Measurements from ENCODE around the gene SORCS2. TPM values are rescaled to one million over a fixed set of nuclear protein-coding genes. Genes with fewer than 3 reads are reported as not detected.

The SORCS2 gene
- total and polyA plus RNA-seq, 2 donors: 2.2 to 2.7 TPM

DNA sequence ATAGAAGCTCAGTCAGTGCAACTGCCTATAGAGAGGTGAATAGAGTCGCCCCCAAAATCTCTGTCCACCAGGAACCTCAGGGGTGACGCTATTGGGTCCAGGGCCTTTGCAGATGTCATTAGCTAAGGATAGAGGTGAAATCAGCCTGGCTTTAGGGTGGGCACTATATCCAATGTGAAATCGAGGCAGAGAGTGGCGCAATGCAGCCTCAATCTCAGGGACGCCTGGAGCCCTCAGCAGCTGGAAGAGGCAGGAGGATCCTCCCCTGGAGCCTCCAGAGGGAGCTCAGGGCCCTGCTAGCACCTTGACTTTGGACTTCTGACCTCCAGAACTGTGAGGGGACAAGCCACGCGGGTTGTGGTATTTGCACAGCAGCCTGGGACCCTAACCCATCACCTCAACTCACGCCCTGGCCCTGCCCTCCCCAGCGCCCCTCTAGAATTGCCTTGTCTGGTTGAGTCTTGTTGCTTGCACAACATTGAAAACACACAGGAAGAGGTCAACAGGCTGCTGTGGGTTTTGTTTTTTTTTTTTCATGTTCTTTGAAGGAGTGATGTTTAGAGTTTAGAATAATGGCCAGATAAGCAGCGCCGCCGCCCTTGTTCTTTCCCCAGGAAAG is 331.8 kb downstream of the SORCS2 start:
- DNase-seq (ENCODE audit: low read depth in 6 of 9, low spot score in 9 of 9): no peak

DNA sequence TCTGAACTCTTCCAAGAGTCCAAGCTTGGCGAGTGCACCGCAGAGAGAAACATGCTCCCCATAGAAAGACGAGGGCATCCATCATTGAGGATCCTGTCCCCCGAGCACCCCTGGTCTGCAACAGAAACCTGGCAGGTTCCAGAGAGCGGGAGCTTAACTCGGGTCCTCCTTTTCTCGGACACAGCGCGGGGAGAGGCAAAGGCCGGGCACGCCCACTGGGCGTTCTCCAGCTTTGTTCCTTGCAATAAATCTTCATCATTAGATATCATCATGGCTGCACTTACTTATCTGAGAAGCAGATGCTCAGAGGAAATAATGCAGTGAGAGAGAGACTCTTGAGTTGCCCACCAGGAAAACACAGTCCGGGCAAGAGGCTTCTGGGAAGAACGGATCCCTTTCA is 332.5 kb downstream of the SORCS2 start:
- Histone ChIP-seq H3K4me1 (ENCODE audit: control insufficient read depth in 2 of 2, insufficient read depth in 2 of 2, low read length in 2 of 2) (no peaks in the 10 kb centered on the region), H3K27me3 (ENCODE audit: control insufficient read depth in 2 of 2, insufficient read depth in 1 of 2, low read length in 1 of 2) (peaks cover 0 to 17% of the 10 kb centered on the region in 2 donors), H3K27ac (ENCODE audit: low read depth in 1 of 2, low read length in 1 of 2) (no peak overlapping the region), H3K4me3 (ENCODE audit: low read length in 2 of 2) (no peak overlapping the region), H3K36me3 (ENCODE audit: control insufficient read depth in 2 of 2, insufficient read depth in 2 of 2, low read length in 1 of 2) (no peaks in the 10 kb centered on the region), H3K9me3 (ENCODE audit: control insufficient read depth in 2 of 2, insufficient read depth in 1 of 2, low read length in 1 of 2) (no peaks in the 10 kb centered on the region)
- DNase-seq (ENCODE audit: low read depth in 6 of 9, low spot score in 9 of 9): no peak
- 69% methylated on average over 14 of the region's 14 CpGs for WGBS

More for the DNA sequence above, 331.8 kb downstream of the SORCS2 start:
- Histone ChIP-seq H3K27me3 (ENCODE audit: control insufficient read depth in 2 of 2, insufficient read depth in 1 of 2, low read length in 1 of 2) (peaks cover 0 to 17% of the 10 kb centered on the region in 2 donors), H3K36me3 (ENCODE audit: control insufficient read depth in 2 of 2, insufficient read depth in 2 of 2, low read length in 1 of 2) (no peaks in the 10 kb centered on the region), H3K9me3 (ENCODE audit: control insufficient read depth in 2 of 2, insufficient read depth in 1 of 2, low read length in 1 of 2) (no peaks in the 10 kb centered on the region), H3K4me3 (ENCODE audit: low read length in 2 of 2) (no peak overlapping the region), H3K4me1 (ENCODE audit: control insufficient read depth in 2 of 2, insufficient read depth in 2 of 2, low read length in 2 of 2) (no peaks in the 10 kb centered on the region), H3K27ac (ENCODE audit: low read depth in 1 of 2, low read length in 1 of 2) (no peak overlapping the region)
- WGBS: 49% methylated on average over 12 of the region's 12 CpGs

DNA sequence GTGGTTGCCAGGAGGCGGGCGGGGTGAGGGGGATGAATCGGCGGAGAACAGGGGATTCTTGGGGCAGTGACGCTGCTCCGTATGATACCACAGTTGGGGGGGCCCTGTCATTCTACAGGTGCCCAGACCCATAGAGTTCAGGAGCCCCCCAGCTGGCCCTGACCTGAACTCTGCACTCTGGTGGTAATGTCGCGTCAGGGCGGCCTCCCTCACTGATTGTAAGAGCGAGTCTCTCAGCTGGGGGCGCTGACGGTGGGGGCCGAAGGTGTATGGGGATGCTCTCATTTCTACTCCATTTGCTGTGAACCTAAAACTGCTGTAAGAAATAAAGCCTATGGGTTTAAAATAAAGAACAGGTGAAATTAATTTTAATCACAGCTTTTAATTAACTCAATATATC is 334.2 kb downstream of the SORCS2 start:
- Histone ChIP-seq H3K27me3 (ENCODE audit: control insufficient read depth in 2 of 2, insufficient read depth in 1 of 2, low read length in 1 of 2) (peaks cover 0 to 15% of the 10 kb centered on the region in 2 donors), H3K36me3 (ENCODE audit: control insufficient read depth in 2 of 2, insufficient read depth in 2 of 2, low read length in 1 of 2) (no peaks in the 10 kb centered on the region), H3K4me3 (ENCODE audit: low read length in 2 of 2) (no peak overlapping the region), H3K9me3 (ENCODE audit: control insufficient read depth in 2 of 2, insufficient read depth in 1 of 2, low read length in 1 of 2) (no peaks in the 10 kb centered on the region), H3K4me1 (ENCODE audit: control insufficient read depth in 2 of 2, insufficient read depth in 2 of 2, low read length in 2 of 2) (no peaks in the 10 kb centered on the region), H3K27ac (ENCODE audit: low read depth in 1 of 2, low read length in 1 of 2) (no peak overlapping the region)
- WGBS: 76% methylated on average over 13 of the region's 13 CpGs
- no peak for DNase-seq (ENCODE audit: low read depth in 6 of 9, low spot score in 9 of 9)

DNA sequence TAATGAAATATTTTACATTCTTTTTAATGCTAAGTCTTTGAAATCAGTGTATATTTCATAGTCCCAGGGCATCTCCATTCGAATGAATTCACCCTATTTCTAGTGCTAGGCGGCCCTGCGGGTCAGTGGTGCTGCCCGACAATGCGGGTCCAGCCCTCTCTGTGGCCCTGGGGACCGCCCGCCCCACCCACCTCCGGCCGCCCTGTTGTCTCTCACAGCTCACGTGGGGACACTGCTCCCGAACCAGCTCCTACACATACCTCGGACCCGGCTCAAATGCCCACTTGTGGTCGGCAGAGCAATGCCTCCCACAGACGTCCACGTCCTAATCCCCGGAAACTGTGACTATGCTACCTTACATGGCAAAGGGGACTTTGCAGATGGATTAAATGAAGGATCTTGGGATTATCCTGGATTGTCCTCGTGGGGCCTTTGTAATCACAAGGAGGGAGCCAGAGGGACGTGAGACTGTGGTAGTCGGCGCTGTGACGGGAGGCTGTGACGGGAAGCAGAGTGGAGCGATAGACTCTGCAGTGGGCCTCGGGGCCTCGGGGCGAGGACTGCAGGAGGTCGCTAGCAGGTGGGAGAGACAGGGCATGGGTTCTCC is 334.7 kb downstream of the SORCS2 start:
- no peak for DNase-seq (ENCODE audit: low read depth in 6 of 9, low spot score in 9 of 9)
- no peak overlapping the region for H3K4me3 ChIP-seq (ENCODE audit: low read length in 2 of 2)
- no peak overlapping the region for H3K27ac ChIP-seq (ENCODE audit: low read depth in 1 of 2, low read length in 1 of 2)
- 89% methylated on average over 28 of the region's 28 CpGs for WGBS
- no peaks in the 10 kb centered on the region for H3K9me3 ChIP-seq (ENCODE audit: control insufficient read depth in 2 of 2, insufficient read depth in 1 of 2, low read length in 1 of 2)
- H3K27me3 ChIP-seq (ENCODE audit: control insufficient read depth in 2 of 2, insufficient read depth in 1 of 2, low read length in 1 of 2): peaks cover 0 to 15% of the 10 kb centered on the region in 2 donors
- H3K4me1 ChIP-seq (ENCODE audit: control insufficient read depth in 2 of 2, insufficient read depth in 2 of 2, low read length in 2 of 2): no peaks in the 10 kb centered on the region
- no peaks in the 10 kb centered on the region for H3K36me3 ChIP-seq (ENCODE audit: control insufficient read depth in 2 of 2, insufficient read depth in 2 of 2, low read length in 1 of 2)

DNA sequence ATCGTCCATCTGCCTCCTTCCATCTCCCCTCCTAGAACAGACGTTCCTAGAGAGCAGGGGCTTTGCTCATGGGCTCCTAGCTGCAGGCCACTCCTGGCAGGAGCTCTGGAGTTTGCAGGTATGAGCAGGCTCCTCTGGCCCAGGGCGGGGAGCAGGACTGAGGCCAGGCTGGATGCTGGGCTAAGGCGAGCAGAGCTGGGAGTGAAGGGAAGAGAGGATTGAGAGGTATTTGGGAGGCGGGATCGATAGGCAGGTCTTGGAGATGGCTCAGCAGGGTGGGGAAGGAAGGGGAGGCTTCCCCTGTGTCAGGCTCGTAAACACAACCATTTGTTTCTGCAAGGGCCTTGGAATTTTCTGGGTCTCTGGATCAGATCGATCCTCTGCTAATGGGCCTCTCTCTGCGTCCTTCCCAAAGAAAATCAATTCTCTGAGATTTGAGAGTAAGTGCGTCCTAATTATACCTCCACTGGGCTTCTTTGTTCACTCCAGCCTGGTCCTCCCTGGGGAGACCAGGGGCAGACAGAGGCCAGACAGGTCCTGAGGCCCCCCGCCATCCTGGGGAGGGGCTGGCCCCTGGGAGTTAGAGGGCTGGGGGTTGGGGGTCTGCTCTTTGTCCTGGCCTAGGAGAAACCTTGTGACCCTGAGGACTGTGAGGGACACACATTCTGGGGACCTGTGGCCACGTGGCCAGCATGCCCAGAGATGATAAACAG is 337.2 kb downstream of the SORCS2 start:
- H3K27me3 ChIP-seq (ENCODE audit: control insufficient read depth in 2 of 2, insufficient read depth in 1 of 2, low read length in 1 of 2): peaks cover 0 to 7% of the 10 kb centered on the region in 2 donors
- 48% methylated on average over 12 of the region's 12 CpGs for WGBS

DNA sequence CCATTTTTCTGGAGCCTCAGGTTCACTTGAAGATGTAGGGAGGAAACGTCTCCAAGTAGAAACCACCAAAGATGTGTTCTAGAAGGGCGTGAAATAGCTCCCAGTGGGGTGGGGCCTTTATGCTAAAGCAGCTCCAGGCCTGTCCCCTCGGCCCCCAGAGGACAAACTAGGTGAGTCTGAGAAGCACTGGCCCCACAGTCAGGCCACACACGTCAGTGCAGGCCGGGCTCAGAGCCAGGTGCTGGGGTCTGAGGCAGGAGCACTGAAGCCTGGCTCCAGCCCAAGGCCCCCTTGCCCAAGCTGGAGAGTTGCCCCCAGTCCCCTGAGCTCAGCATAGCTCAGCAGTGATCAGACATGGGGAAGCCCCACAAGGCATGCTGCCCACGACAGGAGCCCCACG is 337.7 kb downstream of the SORCS2 start:
- Histone ChIP-seq H3K27ac (ENCODE audit: low read depth in 1 of 2, low read length in 1 of 2) (no peak overlapping the region), H3K4me1 (ENCODE audit: control insufficient read depth in 2 of 2, insufficient read depth in 2 of 2, low read length in 2 of 2) (no peaks in the 10 kb centered on the region), H3K4me3 (ENCODE audit: low read length in 2 of 2) (no peak overlapping the region), H3K27me3 (ENCODE audit: control insufficient read depth in 2 of 2, insufficient read depth in 1 of 2, low read length in 1 of 2) (peaks cover 0 to 3% of the 10 kb centered on the region in 2 donors), H3K9me3 (ENCODE audit: control insufficient read depth in 2 of 2, insufficient read depth in 1 of 2, low read length in 1 of 2) (no peaks in the 10 kb centered on the region), H3K36me3 (ENCODE audit: control insufficient read depth in 2 of 2, insufficient read depth in 2 of 2, low read length in 1 of 2) (no peaks in the 10 kb centered on the region)
- DNase-seq (ENCODE audit: low read depth in 6 of 9, low spot score in 9 of 9): no peak
- 50% methylated on average over 7 of the region's 7 CpGs for WGBS

More for the DNA sequence above, 337.2 kb downstream of the SORCS2 start:
- Histone ChIP-seq H3K36me3 (ENCODE audit: control insufficient read depth in 2 of 2, insufficient read depth in 2 of 2, low read length in 1 of 2) (no peaks in the 10 kb centered on the region), H3K4me3 (ENCODE audit: low read length in 2 of 2) (no peak overlapping the region), H3K4me1 (ENCODE audit: control insufficient read depth in 2 of 2, insufficient read depth in 2 of 2, low read length in 2 of 2) (no peaks in the 10 kb centered on the region), H3K9me3 (ENCODE audit: control insufficient read depth in 2 of 2, insufficient read depth in 1 of 2, low read length in 1 of 2) (no peaks in the 10 kb centered on the region), H3K27ac (ENCODE audit: low read depth in 1 of 2, low read length in 1 of 2) (no peak overlapping the region)
- no peak for DNase-seq (ENCODE audit: low read depth in 6 of 9, low spot score in 9 of 9)

DNA sequence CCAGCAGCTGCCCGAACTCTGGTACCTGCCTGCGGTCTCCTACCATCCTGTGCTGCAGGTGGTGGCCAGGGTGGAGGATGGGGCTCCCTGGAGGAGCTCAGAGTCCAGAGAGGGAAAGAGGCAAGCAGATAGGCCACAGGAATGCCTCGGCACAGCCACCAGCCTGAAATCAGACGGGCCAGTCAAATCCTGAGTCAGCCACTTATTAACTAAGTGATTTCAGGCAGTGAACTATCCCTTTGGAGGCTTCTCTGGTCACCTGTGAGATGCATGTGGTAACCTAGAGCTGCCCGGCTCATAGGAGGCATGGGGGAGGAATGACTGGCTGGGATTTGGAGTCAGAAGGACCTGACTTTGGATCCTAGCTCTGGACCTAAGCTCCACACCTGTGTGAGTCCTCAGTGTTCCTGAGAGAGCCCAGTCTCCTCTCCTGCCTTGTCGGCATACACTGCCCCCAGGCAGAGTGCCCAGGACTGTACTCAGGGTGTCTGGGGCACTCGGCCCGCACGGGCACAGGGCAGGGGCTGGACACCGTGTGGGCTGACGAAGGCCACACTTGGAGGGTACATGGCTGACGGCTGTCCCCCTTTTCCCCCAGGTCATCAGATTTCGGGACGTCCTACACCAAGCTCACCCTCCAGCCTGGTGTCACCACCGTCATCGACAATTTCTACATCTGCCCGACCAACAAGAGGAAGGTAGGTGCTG is 338.7 kb downstream of the SORCS2 start:
- 91% methylated on average over 17 of the region's 17 CpGs for WGBS
- Histone ChIP-seq H3K27ac (ENCODE audit: low read depth in 1 of 2, low read length in 1 of 2) (no peak overlapping the region), H3K36me3 (ENCODE audit: control insufficient read depth in 2 of 2, insufficient read depth in 2 of 2, low read length in 1 of 2) (no peaks in the 10 kb centered on the region), H3K27me3 (ENCODE audit: control insufficient read depth in 2 of 2, insufficient read depth in 1 of 2, low read length in 1 of 2) (no peaks in the 10 kb centered on the region), H3K4me3 (ENCODE audit: low read length in 2 of 2) (no peak overlapping the region), H3K9me3 (ENCODE audit: control insufficient read depth in 2 of 2, insufficient read depth in 1 of 2, low read length in 1 of 2) (no peaks in the 10 kb centered on the region), H3K4me1 (ENCODE audit: control insufficient read depth in 2 of 2, insufficient read depth in 2 of 2, low read length in 2 of 2) (no peaks in the 10 kb centered on the region)
- DNase-seq (ENCODE audit: low read depth in 6 of 9, low spot score in 9 of 9): no peak

DNA sequence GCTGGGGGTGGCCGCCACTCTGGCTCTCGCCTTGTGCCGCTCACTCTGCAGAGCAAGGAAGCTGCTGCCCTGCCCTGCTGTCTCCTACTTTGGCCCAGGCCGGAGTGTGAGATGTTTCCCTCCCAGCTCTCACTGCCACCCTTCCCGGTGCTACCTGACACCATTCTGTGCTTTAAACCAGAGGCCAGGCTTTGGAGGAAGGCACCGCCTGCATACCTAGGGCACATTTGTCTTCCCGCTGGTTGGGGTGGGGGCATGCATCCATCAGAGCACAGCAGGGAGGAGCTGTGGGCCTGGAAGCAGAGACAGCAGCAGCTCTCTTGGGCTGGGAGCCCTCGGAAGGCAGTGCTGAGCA is 339.3 kb downstream of the SORCS2 start:
- H3K4me3 ChIP-seq (ENCODE audit: low read length in 2 of 2): no peak overlapping the region
- no peaks in the 10 kb centered on the region for H3K9me3 ChIP-seq (ENCODE audit: control insufficient read depth in 2 of 2, insufficient read depth in 1 of 2, low read length in 1 of 2)
- 58% methylated on average over 8 of the region's 8 CpGs for WGBS
- DNase-seq (ENCODE audit: low read depth in 6 of 9, low spot score in 9 of 9): no peak
- no peaks in the 10 kb centered on the region for H3K36me3 ChIP-seq (ENCODE audit: control insufficient read depth in 2 of 2, insufficient read depth in 2 of 2, low read length in 1 of 2)
- no peak overlapping the region for H3K27ac ChIP-seq (ENCODE audit: low read depth in 1 of 2, low read length in 1 of 2)
- no peaks in the 10 kb centered on the region for H3K27me3 ChIP-seq (ENCODE audit: control insufficient read depth in 2 of 2, insufficient read depth in 1 of 2, low read length in 1 of 2)
- H3K4me1 ChIP-seq (ENCODE audit: control insufficient read depth in 2 of 2, insufficient read depth in 2 of 2, low read length in 2 of 2): no peaks in the 10 kb centered on the region

DNA sequence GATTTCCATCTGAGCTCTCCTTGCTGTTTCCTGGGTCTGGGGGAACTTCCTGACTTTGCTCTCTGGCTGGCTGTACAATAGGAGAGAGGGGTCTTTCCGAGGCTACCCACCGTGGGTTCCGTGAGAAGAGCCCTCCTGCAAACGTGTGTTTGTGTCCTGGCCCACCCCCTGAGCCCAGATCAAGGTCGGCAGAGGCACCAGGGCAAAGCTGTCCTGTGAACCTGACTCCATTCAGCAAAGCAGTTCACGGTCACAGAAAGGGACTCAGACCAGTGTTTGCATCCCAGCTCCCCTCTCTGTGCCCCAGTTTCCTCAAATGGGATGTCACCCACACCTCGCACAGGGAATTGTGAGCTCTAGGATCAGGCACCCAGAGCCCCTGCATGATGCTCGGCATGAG is 339.7 kb downstream of the SORCS2 start:
- no peaks in the 10 kb centered on the region for H3K36me3 ChIP-seq (ENCODE audit: control insufficient read depth in 2 of 2, insufficient read depth in 2 of 2, low read length in 1 of 2)
- no peak overlapping the region for H3K27ac ChIP-seq (ENCODE audit: low read depth in 1 of 2, low read length in 1 of 2)
- H3K4me3 ChIP-seq (ENCODE audit: low read length in 2 of 2): no peak overlapping the region
- no peak for DNase-seq (ENCODE audit: low read depth in 6 of 9, low spot score in 9 of 9)
- no peaks in the 10 kb centered on the region for H3K27me3 ChIP-seq (ENCODE audit: control insufficient read depth in 2 of 2, insufficient read depth in 1 of 2, low read length in 1 of 2)
- H3K4me1 ChIP-seq (ENCODE audit: control insufficient read depth in 2 of 2, insufficient read depth in 2 of 2, low read length in 2 of 2): no peaks in the 10 kb centered on the region
- 64% methylated on average over 8 of the region's 8 CpGs for WGBS
- no peaks in the 10 kb centered on the region for H3K9me3 ChIP-seq (ENCODE audit: control insufficient read depth in 2 of 2, insufficient read depth in 1 of 2, low read length in 1 of 2)

Measured in thymus (tissue), 11 donors.